Fibroblast of upper back skin (primary cell): ENCODE results near the gene ADH5.
A peak's percentile ranks its signal among the peaks of the same experiment; 100 is the strongest.
"Not testable (repeated sequence)": the region's sequence is repeated elsewhere in the genome, so short reads cannot be mapped to it uniquely, and the experiment has no call there.

Experiments
- DNase-seq: peaks from one replicate; pipeline ENCODE4 v3.0.0-alpha.2; 2013

Gene ADH5

GRCh38 chr4:99088481-99089365 lies at the start of gene ADH5:
Gene ADH5, minus strand, starts transcription at chr4:99088788. Its CDS starts 88 bp downstream, at chr4:99088700.
- DNase-seq: peak; percentile 87

DNA sequence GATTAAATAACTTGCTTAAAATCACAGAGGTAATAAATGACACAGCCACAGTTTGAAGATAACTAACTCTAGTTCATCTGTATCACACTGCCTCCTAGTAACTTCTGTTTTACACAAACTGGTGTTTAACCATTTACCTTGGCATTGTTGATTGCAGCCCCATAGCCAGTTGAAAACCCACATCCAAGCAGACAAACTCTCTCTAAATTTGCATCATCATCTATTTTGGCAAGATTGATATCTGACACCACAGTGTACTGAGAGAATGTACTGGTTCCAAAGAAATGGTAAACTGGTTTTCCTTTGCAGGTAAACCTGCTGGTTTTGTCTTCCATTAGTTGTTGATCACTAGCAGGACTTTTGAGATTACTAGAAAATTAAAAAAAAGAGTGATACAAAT lies 47.7 kb upstream of the ADH5 start:
- no peak for DNase-seq

DNA sequence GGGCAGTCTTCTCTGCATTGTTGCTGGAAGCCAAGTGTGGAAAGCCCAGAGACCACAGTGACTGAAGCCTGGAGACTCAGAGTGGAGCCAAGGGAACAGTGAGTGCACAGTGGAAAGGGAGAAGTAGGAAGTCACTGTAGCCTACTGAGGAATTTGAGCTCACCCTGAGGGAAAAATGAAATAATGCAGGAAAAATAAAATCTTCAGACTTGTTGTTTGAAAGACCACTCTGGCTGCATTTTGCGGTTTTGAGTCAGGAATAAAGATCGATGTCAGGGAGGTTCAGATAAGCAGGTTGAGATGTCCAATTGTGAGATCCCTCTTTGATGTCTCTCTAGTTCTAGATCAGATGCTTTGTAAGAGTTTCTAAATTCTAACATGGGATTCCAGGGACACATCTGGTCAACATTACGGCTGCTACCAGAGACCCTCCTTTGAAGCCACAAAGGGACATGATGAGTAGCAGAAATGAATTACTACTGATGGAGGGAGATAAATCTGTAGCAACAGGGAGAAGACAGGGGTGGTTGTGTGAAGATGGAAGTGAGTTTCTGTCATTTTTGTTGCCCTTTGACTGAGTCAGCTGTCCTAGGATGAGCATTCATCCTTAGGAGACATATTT lies 47.1 kb upstream of the ADH5 start:
- DNase-seq: peak; percentile 62

GRCh38 chr4:99134586-99134985 lies 46.0 kb upstream of the ADH5 start:
- DNase-seq: peak; percentile 2

- DNase-seq: no peak
Observed at GRCh38 chr4:99131378-99131777, 42.8 kb upstream of the ADH5 start.

GRCh38 chr4:99126376-99126775 lies 37.8 kb upstream of the ADH5 start:
- DNase-seq: no peak

- DNase-seq: no peak
Observed at GRCh38 chr4:99121008-99121407, 32.4 kb upstream of the ADH5 start.

GRCh38 chr4:99120501-99120900 lies 31.9 kb upstream of the ADH5 start:
- no peak for DNase-seq

GRCh38 chr4:99117876-99118693 lies 29.5 kb upstream of the ADH5 start:
- DNase-seq: peak; percentile 10

GRCh38 chr4:99117122-99117841 lies 28.7 kb upstream of the ADH5 start:
- DNase-seq: not testable (repeated sequence)

DNA sequence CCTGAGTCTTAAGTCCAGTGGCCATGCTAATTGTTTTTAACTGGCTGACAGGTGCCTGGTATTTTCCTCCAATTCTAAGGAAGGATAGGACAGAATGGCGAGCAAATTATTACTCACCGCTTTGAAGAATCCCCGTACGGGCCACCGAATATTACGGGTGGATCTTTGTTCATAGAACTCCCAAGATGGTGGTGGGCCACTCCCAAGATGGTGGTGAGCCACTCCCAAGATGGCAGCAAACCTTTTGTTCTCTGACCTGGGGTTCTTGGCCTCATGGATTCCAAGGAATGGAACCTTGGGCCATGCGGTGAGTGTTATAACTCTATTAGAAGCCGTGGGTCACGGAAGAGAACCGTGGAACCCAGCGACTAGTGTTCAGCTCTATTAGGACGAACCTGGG lies 20.7 kb upstream of the ADH5 start:
- not testable (repeated sequence) for DNase-seq

GRCh38 chr4:99104153-99104552 lies 15.6 kb upstream of the ADH5 start:
- peak; percentile 51 for DNase-seq

DNA sequence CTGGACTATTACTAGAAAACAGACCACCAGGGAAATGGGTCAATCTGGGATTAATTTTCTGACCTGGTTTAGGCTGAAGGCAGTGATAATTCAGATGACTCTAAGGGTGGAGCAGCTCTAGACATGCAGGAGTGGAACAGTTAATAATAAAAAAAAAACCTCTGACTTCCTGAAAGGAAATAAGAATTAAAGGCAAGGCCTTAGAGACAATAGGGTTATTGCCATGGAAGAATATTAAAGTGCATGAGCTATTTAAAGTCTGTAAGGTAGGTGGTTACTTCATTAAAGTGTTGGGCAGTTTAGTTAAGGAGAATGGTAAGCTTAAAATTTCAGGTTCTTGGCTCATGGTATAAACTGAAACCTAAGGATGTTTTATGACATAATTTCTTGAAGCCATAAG lies 14.6 kb upstream of the ADH5 start:
- DNase-seq: no peak

- no peak for DNase-seq
Observed at GRCh38 chr4:99102634-99103033, 14.0 kb upstream of the ADH5 start.

GRCh38 chr4:99100876-99101275 lies 12.3 kb upstream of the ADH5 start:
- peak; percentile 53 for DNase-seq

DNA sequence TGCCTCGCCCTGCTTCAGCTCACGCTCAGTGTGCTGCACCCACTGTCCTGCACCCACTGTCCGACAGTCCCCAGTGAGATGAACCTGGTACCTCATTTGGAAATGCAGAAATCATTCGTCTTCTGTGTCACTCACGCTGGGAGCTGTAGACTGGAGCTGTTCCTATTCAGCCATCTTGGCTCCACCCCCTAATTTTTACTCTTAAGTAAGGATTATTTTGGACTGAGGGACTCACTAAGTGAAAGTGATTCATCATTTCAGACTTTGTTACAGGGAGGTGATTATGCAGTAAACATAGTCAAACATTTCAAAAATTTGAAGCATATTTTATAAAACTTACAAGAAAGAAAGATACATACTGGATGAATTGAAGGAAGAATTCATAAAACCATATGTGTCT lies 11.2 kb upstream of the ADH5 start:
- DNase-seq: peak; percentile 55

- no peak for DNase-seq
Observed at GRCh38 chr4:99099311-99099710, 10.7 kb upstream of the ADH5 start.

GRCh38 chr4:99091841-99092240 lies 3.3 kb upstream of the ADH5 start:
- DNase-seq: not testable (repeated sequence)

DNA sequence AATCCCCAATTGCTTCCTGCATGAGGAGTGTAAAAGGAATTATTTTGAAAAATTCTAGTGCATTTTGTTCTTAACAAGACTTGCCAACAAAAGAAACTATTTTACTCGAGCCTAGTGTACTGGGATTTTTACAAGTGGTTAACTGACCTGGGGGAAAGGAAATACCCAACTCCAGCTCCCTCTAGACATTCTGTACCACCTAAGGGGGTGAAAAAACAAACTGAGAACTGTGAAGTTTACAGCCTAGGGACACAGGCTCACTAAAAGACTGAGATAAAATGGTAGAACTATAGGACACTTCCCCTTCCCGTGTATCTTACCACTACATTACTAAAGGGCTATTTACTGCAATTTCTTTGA lies 2.6 kb upstream of the ADH5 start:
- DNase-seq: no peak

DNA sequence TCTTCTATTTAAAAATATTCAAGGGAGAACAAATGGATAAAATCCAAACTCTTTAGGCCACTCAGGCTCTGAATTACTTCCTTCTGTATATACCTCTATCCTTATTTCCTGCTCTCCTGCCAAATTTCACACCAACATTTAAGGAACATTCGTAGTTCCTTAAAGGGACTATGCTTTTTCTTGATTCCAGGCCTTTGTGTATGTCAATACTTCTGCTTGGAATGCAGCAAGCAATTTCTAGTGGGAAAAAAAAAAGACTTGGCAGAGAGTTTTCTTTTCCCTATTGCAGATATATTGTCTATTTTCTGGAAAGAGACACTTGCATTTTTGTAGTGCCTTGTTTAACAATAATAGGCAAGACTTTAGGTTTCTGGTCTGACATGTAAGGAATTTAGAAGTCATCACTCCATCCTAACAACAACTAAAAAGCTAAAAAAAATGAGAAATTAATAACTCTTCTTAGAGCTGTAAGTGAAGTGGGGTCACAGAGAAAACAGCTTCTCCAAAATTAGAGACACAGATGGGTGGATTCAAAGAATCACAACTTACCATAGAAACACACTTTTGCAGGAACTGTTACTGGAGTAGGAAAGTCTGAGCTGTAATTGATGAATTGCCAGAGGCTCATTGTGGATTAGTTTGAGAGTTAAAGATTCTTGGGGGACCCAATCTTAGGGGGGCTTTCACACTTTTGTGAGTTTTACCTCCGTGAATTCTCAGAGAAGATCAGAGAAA lies 2.1 kb upstream of the ADH5 start:
- DNase-seq: peak; percentile 47

DNA sequence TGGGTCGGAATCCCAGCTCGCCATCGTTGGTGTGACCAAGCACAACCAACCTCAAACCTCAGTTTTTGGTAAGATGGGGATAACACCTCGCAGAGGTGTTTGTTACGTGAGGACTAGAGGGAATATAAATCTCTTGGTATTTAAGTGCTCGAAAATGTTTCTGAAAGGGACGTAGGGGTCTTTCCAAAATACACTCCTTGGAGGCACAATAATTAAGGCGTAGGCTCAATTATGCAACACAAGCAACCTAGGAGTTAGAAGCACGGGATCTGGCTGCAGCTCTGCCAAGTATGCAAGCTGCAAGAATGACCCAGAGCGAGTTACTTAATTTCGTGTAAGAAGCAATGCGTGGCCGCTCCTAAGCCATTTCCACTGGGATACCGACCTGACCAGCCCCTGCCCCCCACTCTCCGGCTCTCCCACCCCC lies 552 bp downstream of the ADH5 start:
- DNase-seq: peak; percentile 67

- no peak for DNase-seq
Observed at GRCh38 chr4:99084595-99084994, 4.0 kb downstream of the ADH5 start.
